ENCODE measurements around the gene CACNA2D1.

- TF ChIP-seq CTCF (IDR thresholded peaks at IDR 0.05) (no peak), POLR2A (IDR thresholded peaks at IDR 0.05) (no peak)
Measured at GRCh38 chr7:82270870-82271269, 172.7 kb downstream of the CACNA2D1 start.
